ENCODE measurements around the gene USP17L24. TPM values are rescaled to one million over a fixed set of nuclear protein-coding genes. Genes with fewer than 3 reads are reported as not detected.

USP17L24 gene
- total and polyA plus RNA-seq, 3 donors (not counting 1 experiment from before 2014, with no cell fraction given): not detected

Other genes starting within 250 kb of the USP17L24 start
- gene FAM90A26, start 154.8 kb upstream of the USP17L24 start, total RNA-seq: not detected
- gene FAM90A26, start 154.8 kb upstream of the USP17L24 start, polyA plus RNA-seq: not detected
- gene USP17L10, start 114.5 kb upstream of the USP17L24 start, total RNA-seq: not detected
- not detected for gene USP17L10, start 114.5 kb upstream of the USP17L24 start, polyA plus RNA-seq
- gene USP17L11, start 109.8 kb upstream of the USP17L24 start, total RNA-seq: under 1 TPM in 1 of 2 donors, not detected in 1; 0.24 TPM
- not detected for gene USP17L11, start 109.8 kb upstream of the USP17L24 start, polyA plus RNA-seq
- gene USP17L12, start 105.0 kb upstream of the USP17L24 start, total RNA-seq: not detected
- not detected for gene USP17L12, start 105.0 kb upstream of the USP17L24 start, polyA plus RNA-seq
- not detected for gene USP17L13, start 100.3 kb upstream of the USP17L24 start, total RNA-seq
- gene USP17L13, start 100.3 kb upstream of the USP17L24 start, polyA plus RNA-seq: not detected
- not detected for gene USP17L15, start 90.8 kb upstream of the USP17L24 start, total RNA-seq
- not detected for gene USP17L15, start 90.8 kb upstream of the USP17L24 start, polyA plus RNA-seq
- gene USP17L17, start 81.3 kb upstream of the USP17L24 start, total RNA-seq: not detected
- gene USP17L17, start 81.3 kb upstream of the USP17L24 start, polyA plus RNA-seq: not detected
- gene USP17L18, start 76.5 kb upstream of the USP17L24 start, total RNA-seq: not detected
- gene USP17L18, start 76.5 kb upstream of the USP17L24 start, polyA plus RNA-seq: not detected
- gene USP17L19, start 71.8 kb upstream of the USP17L24 start, total RNA-seq: not detected
- gene USP17L19, start 71.8 kb upstream of the USP17L24 start, polyA plus RNA-seq: not detected
- gene USP17L20, start 67.0 kb upstream of the USP17L24 start, total RNA-seq: not detected
- not detected for gene USP17L20, start 67.0 kb upstream of the USP17L24 start, polyA plus RNA-seq
- not detected for gene USP17L21, start 62.3 kb upstream of the USP17L24 start, total RNA-seq
- gene USP17L21, start 62.3 kb upstream of the USP17L24 start, polyA plus RNA-seq: not detected
- gene USP17L22, start 57.5 kb upstream of the USP17L24 start, total RNA-seq: not detected
- gene USP17L22, start 57.5 kb upstream of the USP17L24 start, polyA plus RNA-seq: not detected
- gene USP17L25, start 4.7 kb downstream of the USP17L24 start, total RNA-seq: not detected
- not detected for gene USP17L25, start 4.7 kb downstream of the USP17L24 start, polyA plus RNA-seq
- gene USP17L26, start 9.5 kb downstream of the USP17L24 start, total RNA-seq: not detected
- gene USP17L26, start 9.5 kb downstream of the USP17L24 start, polyA plus RNA-seq: not detected
- not detected for gene USP17L5, start 14.2 kb downstream of the USP17L24 start, total RNA-seq
- not detected for gene USP17L5, start 14.2 kb downstream of the USP17L24 start, polyA plus RNA-seq
- not detected for gene USP17L27, start 19.0 kb downstream of the USP17L24 start, total RNA-seq
- not detected for gene USP17L27, start 19.0 kb downstream of the USP17L24 start, polyA plus RNA-seq
- not detected for gene USP17L28, start 23.7 kb downstream of the USP17L24 start, total RNA-seq
- gene USP17L28, start 23.7 kb downstream of the USP17L24 start, polyA plus RNA-seq: not detected
- gene USP17L29, start 28.5 kb downstream of the USP17L24 start, total RNA-seq: not detected
- not detected for gene USP17L29, start 28.5 kb downstream of the USP17L24 start, polyA plus RNA-seq
- gene USP17L30, start 38.0 kb downstream of the USP17L24 start, total RNA-seq: not detected
- not detected for gene USP17L30, start 38.0 kb downstream of the USP17L24 start, polyA plus RNA-seq
- gene DEFB131A, start 119.2 kb downstream of the USP17L24 start, total RNA-seq: not detected
- gene DEFB131A, start 119.2 kb downstream of the USP17L24 start, polyA plus RNA-seq: not detected

Measured in mammary epithelial cell (primary cell).